Measurements from ENCODE around the gene MAPK8.

The MAPK8 gene

DNA sequence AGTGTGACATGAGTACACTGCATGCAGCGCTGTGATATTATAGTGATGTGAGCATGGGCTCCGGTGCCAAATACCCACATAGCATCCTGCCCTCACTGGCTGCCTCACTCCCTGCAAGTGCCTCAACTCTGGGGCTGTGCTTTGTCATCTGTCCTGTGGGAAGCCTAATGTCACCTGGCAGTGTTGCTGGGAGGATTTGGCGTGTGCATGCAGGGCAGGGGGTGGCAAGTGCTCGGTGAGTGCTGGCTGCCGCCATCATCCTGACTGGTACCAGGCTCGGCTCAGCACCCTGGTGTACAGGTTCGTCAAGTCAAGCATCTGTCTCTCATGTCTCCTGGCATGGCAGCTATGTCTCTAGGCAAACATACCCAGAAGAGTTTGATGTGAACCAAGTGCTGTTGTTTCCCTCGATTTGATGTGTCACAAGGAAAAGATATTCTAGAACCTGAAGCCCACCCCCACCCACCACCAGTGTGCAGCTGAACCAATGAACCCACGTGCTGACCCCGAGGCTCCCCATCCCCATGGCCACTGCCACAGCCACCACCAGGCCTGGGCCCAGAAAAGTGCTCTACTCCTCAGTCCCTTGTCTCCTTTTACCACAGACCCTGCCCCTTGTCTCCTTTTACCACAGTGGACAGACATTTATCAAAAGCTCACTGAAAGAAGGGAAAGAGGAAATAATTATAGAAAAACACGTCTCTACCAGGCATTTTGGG, 135.8 kb downstream of the MAPK8 start:
- TF ChIP-seq, protein P1, sequence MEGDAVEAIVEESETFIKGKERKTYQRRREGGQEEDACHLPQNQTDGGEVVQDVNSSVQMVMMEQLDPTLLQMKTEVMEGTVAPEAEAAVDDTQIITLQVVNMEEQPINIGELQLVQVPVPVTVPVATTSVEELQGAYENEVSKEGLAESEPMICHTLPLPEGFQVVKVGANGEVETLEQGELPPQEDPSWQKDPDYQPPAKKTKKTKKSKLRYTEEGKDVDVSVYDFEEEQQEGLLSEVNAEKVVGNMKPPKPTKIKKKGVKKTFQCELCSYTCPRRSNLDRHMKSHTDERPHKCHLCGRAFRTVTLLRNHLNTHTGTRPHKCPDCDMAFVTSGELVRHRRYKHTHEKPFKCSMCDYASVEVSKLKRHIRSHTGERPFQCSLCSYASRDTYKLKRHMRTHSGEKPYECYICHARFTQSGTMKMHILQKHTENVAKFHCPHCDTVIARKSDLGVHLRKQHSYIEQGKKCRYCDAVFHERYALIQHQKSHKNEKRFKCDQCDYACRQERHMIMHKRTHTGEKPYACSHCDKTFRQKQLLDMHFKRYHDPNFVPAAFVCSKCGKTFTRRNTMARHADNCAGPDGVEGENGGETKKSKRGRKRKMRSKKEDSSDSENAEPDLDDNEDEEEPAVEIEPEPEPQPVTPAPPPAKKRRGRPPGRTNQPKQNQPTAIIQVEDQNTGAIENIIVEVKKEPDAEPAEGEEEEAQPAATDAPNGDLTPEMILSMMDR (IDR thresholded peaks at IDR 0.05; ENCODE audit: low read depth, low read length) = no peak
- no peak for DNase-seq (ENCODE audit: low read depth in 2 of 2)
- H3K4me3 ChIP-seq (replicated peaks in 1 of 2; ENCODE audit: low read depth in 2 of 2, low read length in 2 of 2) = no peak overlapping the region

DNA sequence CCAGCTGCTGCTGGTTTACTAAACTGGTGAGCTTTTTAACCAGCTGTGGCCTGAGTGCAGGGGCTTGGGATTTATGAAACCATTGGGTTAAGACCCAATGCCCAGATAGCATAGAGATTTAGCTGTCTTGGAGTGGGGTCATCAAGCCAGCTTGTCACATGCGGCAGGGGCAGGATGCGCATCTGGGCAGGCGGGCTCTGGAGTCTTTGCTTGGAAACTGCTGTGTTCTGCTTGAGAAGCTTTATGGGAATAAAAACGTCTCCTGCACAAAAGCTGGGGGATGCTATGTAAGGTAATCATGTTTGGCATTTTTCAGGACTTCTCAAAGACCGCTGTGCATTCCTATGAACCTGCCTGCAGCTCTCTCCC, 136.3 kb downstream of the MAPK8 start:
- TF ChIP-seq, protein P1 (IDR thresholded peaks at IDR 0.05; ENCODE audit: low read depth, low read length) = no peak
- DNase-seq (ENCODE audit: low read depth in 2 of 2) = no peak
- no peak overlapping the region for H3K4me3 ChIP-seq (replicated peaks in 1 of 2; ENCODE audit: low read depth in 2 of 2, low read length in 2 of 2)

DNA sequence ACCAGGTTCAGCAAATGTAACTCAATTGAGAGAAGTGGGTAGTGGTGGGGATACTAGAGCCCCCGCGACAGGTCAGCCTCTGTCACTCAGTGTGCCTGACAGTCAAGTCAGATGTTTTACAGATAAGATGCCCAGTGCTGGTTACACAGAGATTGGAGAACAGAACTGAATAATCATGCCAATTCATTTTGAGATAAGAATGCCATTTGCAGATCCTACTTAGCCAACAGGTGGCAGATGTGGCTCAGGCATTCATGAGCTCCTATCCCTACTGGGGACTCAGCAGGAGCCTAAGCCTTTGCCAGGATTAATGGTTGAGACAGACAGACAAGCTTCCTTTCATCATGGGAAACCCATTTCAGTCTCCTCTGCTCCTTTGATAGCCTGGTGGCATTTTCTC, 137.8 kb downstream of the MAPK8 start:
- no peak overlapping the region for H3K4me3 ChIP-seq (replicated peaks in 1 of 2; ENCODE audit: low read depth in 2 of 2, low read length in 2 of 2)
- TF ChIP-seq, protein P1 (IDR thresholded peaks at IDR 0.05; ENCODE audit: low read depth, low read length) = no peak
- peak; percentile 22 to 57 for DNase-seq (ENCODE audit: low read depth in 2 of 2)

DNA sequence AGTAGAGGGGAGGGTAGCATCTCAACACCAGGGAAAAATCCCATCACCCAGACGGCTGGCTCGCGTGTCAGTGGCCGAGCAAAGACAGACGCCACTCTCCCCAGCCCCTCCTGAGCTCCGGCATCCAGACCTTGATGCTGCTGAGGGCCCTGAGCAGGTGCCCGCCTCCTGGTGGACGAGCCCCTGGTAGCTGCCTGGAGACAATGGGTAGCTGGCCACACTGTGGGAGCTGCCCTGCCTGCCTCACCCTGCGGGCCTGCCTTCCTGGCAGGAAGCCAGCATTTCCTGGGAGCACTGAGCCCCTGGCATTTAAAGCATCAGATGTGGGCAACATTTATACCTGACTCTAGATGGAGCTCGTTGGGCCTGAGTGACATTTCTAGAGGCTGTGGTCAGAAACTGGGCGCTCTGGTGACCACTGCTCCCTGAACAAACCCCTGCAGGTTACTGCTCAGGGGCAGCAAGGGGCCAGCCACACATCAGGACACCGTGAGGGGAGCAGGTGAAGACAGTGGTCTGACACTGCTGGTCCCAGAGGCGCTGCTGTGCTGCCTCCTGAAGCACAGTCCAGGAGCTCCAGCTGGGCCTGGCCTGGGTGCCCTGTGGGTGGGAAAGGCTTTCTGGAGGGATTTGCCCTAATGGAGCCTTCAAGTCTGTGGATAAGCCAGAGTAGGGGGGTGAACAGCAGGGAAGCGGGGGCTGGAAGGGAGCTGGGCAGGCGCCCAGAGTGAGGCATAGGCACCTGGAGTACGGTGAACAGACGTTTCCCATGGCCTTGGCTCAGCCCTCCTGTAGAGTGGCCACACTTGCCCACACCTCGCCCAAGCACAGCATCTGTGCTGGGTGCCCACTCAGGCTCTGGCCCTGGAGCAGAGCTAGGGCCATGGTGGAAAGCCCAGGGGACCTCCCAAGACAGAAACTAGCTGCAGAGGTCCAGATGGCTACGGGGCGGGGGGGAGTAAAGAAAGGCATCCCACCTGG, 138.7 kb downstream of the MAPK8 start:
- no peak overlapping the region for H3K4me3 ChIP-seq (replicated peaks in 1 of 2; ENCODE audit: low read depth in 2 of 2, low read length in 2 of 2)
- TF ChIP-seq, protein P1 (IDR thresholded peaks at IDR 0.05; ENCODE audit: low read depth, low read length) = no peak
- peak in 1 of 2 donors; percentile 12 for DNase-seq (ENCODE audit: low read depth in 2 of 2)

DNA sequence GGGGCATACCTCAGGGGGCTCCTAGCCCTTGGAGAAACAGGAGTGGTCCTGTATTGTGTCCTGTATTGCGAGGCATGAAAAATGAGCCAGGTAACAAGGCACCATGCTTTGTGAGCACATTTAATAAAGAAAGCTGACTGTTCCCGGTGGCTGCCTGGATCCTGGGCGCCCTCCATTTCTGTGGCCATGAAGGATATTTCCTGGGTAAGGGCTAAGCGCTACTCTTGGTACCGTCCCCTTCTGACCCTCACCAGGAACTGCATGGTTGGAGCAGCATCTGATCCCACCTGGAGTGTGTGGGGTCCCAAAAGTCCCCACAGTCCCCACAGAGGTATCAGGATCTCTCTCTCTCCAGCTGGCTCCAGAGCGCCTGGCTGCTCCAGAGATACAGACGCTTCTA, 139.5 kb downstream of the MAPK8 start:
- no peak for DNase-seq (ENCODE audit: low read depth in 2 of 2)
- no peak overlapping the region for H3K4me3 ChIP-seq (replicated peaks in 1 of 2; ENCODE audit: low read depth in 2 of 2, low read length in 2 of 2)
- TF ChIP-seq, protein P1 (IDR thresholded peaks at IDR 0.05; ENCODE audit: low read depth, low read length) = no peak

DNA sequence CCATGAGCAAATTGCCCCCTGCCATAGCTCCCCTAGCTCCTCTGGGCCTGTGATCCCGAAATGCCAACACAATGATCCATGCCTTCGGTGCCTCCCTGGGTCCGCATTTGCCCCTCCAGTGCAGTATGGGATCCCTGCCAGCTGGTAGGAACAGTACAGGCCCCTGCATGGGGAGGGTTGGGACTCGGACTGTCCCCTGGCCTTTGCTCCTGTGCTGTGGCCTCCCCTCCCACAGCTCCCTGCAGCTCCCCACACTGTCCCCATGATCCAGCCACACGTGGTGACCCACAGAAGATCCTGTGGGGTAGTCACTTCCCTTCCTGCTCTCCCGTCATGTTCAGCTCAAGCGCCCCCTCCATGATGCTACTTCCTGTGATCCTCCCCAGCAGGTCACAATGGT, 140.3 kb downstream of the MAPK8 start:
- TF ChIP-seq, protein P1 (IDR thresholded peaks at IDR 0.05; ENCODE audit: low read depth, low read length) = no peak
- no peak overlapping the region for H3K4me3 ChIP-seq (replicated peaks in 1 of 2; ENCODE audit: low read depth in 2 of 2, low read length in 2 of 2)
- no peak for DNase-seq (ENCODE audit: low read depth in 2 of 2)
